Measurements from ENCODE around the gene HAGHL. TPM values are rescaled to one million over a fixed set of nuclear protein-coding genes. Genes with fewer than 3 reads are reported as not detected.

The HAGHL gene
- 17.9 and 23.3 TPM in 2 replicates for total RNA-seq (2014; rRNA removed; shearing (Covaris generic))
- 19.3 and 22.1 TPM in 2 replicates for polyA plus RNA-seq (2015; cell fraction: cytosol; rRNA removed)
- polyA plus RNA-seq (2015; cell fraction: nucleus; rRNA removed): 306 and 358 TPM in 2 replicates

DNA sequence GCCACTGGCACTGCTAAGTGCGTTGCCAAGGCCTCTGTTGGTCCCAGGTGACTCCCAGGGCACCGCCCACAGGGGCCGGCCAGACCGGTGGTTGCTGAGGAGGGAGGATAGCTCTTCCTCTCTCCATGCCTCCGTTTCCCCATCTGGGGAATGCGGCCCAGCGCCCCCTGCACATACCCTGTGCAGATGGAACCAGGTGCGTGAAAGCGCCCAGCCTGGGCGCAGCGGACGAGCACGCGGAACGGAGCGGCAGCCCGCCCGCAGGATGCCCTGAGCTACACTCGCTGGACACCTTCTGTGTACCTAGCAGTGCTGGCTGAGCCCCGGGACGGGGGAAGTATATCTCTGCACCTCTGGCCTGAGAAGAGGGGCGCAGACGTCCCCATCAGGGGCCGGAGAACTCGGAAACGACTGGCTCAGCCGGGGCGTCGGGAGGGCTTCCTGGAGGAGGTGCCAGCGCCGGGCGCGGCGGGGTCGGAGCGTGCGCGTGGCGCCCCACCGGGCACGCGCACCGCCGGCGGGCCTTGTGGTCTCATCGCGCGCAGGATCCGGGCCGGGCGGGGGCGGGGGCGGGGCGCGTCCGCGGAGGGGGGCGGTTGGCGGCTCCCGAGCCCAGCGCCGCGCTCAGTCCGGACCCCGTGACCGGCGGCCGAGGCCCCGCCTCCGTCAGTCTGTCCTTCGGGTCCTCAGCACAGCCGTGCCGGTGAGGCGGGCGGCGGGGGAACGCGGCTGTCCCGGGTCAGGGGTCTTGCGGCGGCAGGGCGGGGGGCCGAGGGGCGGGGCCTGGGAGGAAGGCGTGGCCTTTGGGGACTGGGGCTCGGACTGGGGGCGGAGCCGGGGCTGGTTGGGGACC lies at the start of gene HAGHL, which contains the start of gene CCDC78:
HAGHL (plus strand) TSS at position 669 of the 853 bp plus-strand sequence. CDS start 404 bp downstream, outside the sequence.
CCDC78 (minus strand) TSS at position 6 of the 853 bp plus-strand sequence. CDS start 76 bp downstream, outside the sequence.
- peak; percentile 68 for DNase-seq (ENCODE audit: low read depth, low spot score)
- in situ Hi-C loops (cut with HindIII; ENCODE audit: low pct_unique_long_range_greater_than_20kb, low sequenced_read_pairs): no loop called here

DNA sequence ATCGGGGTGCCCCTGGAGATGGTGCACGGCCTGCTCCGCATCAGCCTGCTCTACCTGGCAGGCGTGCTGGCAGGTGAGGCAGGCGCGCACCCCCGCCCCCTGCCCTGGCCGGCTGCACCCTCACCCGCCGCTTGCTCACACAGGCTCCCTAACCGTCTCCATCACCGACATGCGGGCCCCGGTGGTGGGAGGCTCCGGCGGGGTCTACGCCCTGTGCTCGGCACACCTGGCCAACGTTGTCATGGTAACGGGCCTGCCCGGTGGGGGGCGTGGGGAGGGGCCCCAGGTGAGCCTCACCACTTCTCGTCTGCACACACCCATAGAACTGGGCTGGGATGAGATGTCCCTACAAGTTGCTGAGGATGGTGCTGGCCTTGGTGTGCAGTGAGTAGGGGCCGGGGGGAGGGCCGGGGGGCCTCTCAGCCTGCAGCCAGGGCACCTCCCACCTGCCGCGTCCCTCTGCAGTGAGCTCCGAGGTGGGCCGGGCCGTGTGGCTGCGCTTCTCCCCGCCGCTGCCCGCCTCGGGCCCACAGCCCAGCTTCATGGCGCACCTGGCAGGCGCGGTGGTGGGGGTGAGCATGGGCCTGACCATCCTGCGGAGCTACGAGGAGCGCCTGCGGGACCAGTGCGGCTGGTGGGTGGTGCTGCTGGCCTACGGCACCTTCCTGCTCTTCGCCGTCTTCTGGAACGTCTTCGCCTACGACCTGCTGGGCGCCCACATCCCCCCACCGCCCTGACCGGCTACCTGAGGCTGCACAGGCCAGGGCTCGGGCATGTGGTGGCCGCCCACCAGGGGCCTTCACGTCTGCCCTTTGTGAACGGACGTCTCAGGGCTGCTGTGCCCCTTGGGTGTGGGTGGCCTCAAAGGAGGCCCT lies 49.4 kb upstream of the HAGHL start:
- no peak for DNase-seq (ENCODE audit: low read depth, low spot score)
- in situ Hi-C loops (cut with HindIII; ENCODE audit: low pct_unique_long_range_greater_than_20kb, low sequenced_read_pairs): no loop called here

DNA sequence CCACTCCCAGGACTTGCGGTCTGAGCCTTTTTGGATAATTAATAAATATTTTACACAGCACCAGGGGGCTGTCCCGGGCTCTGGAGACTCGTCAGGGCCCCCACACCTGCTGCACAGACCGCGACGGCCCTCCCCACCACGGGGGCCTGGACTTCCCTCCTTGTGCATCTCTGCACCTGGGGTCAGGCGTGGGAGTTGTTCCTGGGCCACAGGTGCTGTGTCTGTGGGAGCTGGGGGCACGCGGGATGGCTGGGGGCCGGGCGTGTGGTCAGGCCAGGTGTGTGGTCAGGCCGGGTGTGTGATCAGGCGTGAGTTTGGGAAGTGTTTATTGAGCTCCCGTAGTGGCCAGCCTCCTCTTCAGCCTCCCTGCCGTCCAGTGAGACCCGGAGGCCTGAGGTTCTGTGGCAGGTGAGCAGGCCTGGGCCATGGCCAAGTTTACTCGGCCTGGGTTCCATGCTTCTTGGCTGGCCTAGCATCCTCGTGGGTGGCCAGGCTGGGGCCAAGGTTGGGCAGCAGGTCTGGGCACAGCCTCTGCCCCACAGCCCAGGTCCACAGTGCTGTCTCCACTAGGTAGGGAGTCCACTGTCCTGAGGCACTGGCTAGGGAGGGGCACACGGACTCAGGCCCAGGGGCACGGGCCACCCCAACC lies 48.6 kb upstream of the HAGHL start:
- in situ Hi-C loops (cut with HindIII; ENCODE audit: low pct_unique_long_range_greater_than_20kb, low sequenced_read_pairs): no loop called here
- DNase-seq (ENCODE audit: low read depth, low spot score): no peak

GRCh38 chr16:678858-679813 lies 47.8 kb upstream of the HAGHL start:
- in situ Hi-C loops (cut with HindIII; ENCODE audit: low pct_unique_long_range_greater_than_20kb, low sequenced_read_pairs): no loop called here
- peak; percentile 73 for DNase-seq (ENCODE audit: low read depth, low spot score)

DNA sequence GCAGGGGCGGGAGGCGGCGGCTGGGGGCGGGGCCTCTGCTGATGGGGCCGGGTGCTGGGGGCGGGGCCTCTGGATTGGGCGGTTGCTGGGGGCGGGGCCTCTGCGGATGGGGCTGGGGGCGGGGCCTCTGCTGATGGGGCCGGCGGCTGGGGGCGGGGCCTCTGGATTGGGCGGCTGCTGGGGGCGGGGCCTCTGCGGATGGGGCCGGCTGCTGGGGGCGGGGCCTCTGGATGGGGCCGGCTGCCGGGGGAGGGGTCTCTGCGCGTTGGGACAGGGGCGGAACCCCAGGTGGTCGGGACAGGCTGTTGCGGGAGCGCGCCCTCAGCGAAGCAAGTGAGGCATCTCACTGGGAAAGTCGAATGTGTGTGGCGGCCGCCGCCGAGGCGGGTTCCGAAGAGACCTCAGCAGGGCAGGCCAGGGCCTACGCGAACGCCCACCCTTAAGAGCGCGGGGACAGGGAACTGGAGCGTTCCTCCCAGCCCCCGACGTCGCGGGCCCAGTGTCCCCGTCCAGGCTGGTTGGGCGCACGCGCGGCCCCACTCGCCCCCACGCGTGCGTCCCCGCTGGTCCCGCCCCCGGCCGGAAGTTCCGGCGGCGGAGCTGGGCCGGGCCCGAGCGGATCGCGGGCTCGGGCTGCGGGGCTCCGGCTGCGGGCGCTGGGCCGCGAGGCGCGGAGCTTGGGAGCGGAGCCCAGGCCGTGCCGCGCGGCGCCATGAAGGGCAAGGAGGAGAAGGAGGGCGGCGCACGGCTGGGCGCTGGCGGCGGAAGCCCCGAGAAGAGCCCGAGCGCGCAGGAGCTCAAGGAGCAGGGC lies 46.9 kb upstream of the HAGHL start, which contains the start of gene STUB1:
STUB1 (plus strand) TSS at position 597 of the 811 bp plus-strand sequence; CDS start at position 713, 116 bp downstream.
- DNase-seq (ENCODE audit: low read depth, low spot score): peak; percentile 80
- in situ Hi-C loops (cut with HindIII; ENCODE audit: low pct_unique_long_range_greater_than_20kb, low sequenced_read_pairs): no loop called here

DNA sequence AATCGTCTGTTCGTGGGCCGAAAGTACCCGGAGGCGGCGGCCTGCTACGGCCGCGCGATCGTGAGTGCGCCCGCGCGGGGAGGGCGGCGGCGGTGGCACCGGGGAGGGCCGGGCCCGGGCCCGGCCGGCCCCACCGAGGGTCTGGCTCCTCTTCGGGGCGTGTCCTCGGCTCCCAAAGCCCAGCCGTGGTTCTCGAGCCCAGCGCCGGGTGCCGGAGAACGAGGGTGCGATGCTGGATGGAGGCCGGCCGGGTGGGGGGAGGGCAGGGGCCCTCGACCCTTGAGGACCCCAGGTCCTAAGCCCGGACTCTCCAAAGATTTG lies 46.3 kb upstream of the HAGHL start:
- in situ Hi-C loops (cut with HindIII; ENCODE audit: low pct_unique_long_range_greater_than_20kb, low sequenced_read_pairs): no loop called here
- DNase-seq (ENCODE audit: low read depth, low spot score): no peak

GRCh38 chr16:680967-681745 lies 45.8 kb upstream of the HAGHL start:
- in situ Hi-C loops (cut with HindIII; ENCODE audit: low pct_unique_long_range_greater_than_20kb, low sequenced_read_pairs): no loop called here
- DNase-seq (ENCODE audit: low read depth, low spot score): no peak

DNA sequence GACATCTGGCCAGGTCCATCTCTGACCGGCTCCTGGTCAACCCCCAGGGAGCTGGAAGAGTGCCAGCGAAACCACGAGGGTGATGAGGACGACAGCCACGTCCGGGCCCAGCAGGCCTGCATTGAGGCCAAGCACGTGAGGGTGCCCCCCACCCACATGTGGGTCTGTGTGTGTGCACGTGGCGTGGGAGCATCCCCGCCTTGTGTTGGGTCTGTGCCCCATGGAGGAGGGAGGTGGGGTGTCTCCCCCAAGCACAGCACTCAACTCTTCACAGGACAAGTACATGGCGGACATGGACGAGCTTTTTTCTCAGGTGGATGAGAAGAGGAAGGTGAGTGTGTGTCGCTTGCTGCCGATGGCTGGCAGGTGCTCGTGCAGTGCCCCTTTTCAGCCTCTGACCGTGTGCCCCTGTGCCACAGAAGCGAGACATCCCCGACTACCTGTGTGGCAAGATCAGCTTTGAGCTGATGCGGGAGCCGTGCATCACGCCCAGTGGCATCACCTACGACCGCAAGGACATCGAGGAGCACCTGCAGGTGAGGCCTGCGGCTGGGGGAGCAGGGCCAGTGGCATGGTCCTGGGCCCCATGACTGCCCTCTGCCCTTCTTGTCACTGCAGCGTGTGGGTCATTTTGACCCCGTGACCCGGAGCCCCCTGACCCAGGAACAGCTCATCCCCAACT lies 45.0 kb upstream of the HAGHL start:
- in situ Hi-C loops (cut with HindIII; ENCODE audit: low pct_unique_long_range_greater_than_20kb, low sequenced_read_pairs): no loop called here
- no peak for DNase-seq (ENCODE audit: low read depth, low spot score)

DNA sequence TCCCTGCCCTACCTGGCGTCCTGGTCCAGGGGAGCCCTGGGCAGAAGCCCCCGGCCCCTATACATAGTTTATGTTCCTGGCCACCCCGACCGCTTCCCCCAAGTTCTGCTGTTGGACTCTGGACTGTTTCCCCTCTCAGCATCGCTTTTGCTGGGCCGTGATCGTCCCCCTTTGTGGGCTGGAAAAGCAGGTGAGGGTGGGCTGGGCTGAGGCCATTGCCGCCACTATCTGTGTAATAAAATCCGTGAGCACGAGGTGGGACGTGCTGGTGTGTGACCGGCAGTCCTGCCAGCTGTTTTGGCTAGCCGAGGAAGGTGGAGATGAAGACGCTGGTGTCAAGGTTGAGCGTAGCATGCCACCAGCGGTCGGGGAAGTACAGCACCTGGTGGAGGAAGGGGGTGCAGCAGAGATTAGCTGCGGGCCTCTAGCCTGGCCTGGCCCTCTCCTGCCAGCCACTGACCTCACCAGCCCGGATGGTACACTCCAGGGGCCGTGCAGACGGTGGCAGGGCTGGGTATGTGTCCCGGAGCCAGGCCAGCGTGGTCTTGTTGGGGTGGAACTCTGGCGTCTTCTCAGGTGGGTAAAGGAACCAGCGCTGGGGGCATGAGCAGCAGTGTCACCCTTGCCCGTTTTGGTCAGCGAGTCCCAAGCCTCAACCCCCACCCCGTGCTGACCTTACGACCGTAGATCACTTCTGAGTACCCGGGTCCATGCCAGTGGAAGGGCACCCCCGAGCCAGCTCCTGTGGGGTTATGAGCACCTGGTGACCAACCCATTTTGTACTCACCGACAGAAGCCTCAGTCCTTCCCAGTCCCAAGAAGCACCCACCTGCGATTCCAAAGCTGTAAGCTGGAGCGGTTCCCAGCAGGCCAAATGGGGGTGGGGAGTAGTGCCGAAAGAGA lies 44.2 kb upstream of the HAGHL start:
- in situ Hi-C loops (cut with HindIII; ENCODE audit: low pct_unique_long_range_greater_than_20kb, low sequenced_read_pairs): no loop called here
- DNase-seq (ENCODE audit: low read depth, low spot score): no peak

GRCh38 chr16:683396-684070 lies 43.4 kb upstream of the HAGHL start:
- DNase-seq (ENCODE audit: low read depth, low spot score): no peak
- in situ Hi-C loops (cut with HindIII; ENCODE audit: low pct_unique_long_range_greater_than_20kb, low sequenced_read_pairs): no loop called here

DNA sequence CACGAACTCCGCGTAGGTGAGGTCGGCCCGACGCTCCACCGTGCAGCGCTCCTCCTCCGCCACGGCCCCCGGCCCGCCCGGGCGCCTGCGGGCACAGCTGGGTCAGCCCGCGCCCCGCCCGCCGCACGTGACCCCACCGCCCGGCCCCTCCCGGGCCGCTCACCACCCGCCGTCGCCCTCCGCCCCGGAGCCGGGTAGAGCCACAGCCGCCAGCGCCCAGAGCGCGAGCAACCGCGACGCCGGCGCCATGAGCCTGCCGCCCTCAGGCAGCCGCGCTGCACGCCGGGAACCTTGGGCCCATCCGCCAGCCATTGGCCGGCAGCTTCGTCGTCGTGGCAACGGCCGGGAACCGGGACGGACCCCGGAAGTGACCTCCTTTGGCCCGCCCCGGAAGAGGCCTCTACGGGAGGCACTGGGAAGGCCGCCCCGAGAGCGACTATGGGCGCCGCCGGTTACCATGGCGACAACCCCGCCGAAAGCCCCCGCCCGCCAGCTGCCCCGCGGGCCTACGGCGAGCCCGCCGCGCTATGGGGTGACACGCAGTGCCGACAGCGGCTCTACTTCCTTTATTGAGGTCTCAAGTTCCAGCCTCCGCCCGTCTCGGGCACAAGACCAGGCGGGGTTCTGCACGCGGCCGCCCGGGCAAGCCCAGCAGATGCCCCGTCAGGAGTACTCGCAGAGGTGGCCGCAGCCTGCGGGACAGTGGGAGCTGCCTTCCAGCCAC lies 42.7 kb upstream of the HAGHL start, which contains the start of gene JMJD8:
JMJD8 (minus strand) TSS at position 264 of the 724 bp plus-strand sequence; CDS start at position 249, 15 bp downstream.
- in situ Hi-C loops (cut with HindIII; ENCODE audit: low pct_unique_long_range_greater_than_20kb, low sequenced_read_pairs): no loop called here
- DNase-seq (ENCODE audit: low read depth, low spot score): peak; percentile 93

DNA sequence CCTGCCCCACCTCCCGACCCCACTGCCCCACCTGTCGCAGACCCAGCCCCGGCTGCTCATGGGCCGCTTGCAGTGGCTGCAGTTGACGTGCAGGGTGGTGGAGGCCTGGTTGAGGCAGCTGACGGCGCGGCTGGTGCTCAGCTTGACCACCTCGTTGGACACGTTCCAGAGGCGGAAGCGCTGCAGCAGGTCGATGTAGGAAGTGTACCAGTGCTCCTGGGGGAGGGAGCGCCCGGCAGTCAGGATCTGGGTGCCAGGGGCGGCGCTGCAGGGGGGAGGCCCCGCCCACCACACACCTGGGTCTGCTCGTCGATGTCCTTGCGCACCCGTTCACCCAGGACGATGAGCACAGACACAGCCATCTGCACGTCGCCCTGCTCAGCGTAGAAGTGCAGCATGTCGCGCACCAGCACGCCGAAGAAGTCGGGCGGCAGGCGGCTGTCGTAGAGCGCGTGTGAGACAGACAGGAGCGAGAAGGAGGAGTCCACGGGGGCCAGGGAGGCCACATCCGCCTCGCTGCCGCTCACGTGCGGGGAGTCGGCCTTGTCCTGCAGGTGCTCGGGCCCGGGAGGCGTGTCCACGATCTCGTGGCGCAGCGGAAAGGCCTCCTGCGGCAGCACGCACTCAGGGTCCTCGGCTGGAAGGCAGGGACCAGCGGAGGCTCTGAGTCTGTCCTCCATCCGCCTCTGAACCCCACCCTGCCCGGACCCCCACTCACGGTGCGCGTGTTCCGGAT lies 41.8 kb upstream of the HAGHL start:
- in situ Hi-C loops (cut with HindIII; ENCODE audit: low pct_unique_long_range_greater_than_20kb, low sequenced_read_pairs): no loop called here
- DNase-seq (ENCODE audit: low read depth, low spot score): no peak
